ENCODE results near the gene ZNF516.

The ZNF516 gene

GRCh38 chr18:76379226-76380126 lies 115.6 kb downstream of the ZNF516 start:
- no peak for DNase-seq

- no peak for DNase-seq
Measured at GRCh38 chr18:76378526-76379215, 116.4 kb downstream of the ZNF516 start.

GRCh38 chr18:76377359-76377756 lies 117.7 kb downstream of the ZNF516 start:
- DNase-seq = no peak

- peak in 2 of 3 experiments; percentile 44 to 70 for DNase-seq
Measured at GRCh38 chr18:76376668-76377358, 118.2 kb downstream of the ZNF516 start.

- DNase-seq = peak in 1 of 3 experiments; percentile 65
Measured at GRCh38 chr18:76376225-76376624, 118.8 kb downstream of the ZNF516 start.

- DNase-seq = no peak
Measured at GRCh38 chr18:76374330-76375281, 120.4 kb downstream of the ZNF516 start.

GRCh38 chr18:76373297-76373696 lies 121.7 kb downstream of the ZNF516 start:
- no peak for DNase-seq

GRCh38 chr18:76371301-76372203 lies 123.5 kb downstream of the ZNF516 start:
- no peak for DNase-seq

GRCh38 chr18:76370686-76371085 lies 124.4 kb downstream of the ZNF516 start:
- DNase-seq = no peak

GRCh38 chr18:76370201-76370600 lies 124.8 kb downstream of the ZNF516 start:
- DNase-seq = no peak

- DNase-seq = no peak
Measured at GRCh38 chr18:76369791-76370190, 125.3 kb downstream of the ZNF516 start.

- DNase-seq = no peak
Measured at GRCh38 chr18:76368976-76369375, 126.1 kb downstream of the ZNF516 start.

GRCh38 chr18:76368271-76368670 lies 126.8 kb downstream of the ZNF516 start:
- DNase-seq = no peak

GRCh38 chr18:76367168-76368125 lies 127.6 kb downstream of the ZNF516 start:
- DNase-seq = no peak

- DNase-seq = no peak
Measured at GRCh38 chr18:76365561-76365960, 129.5 kb downstream of the ZNF516 start.

GRCh38 chr18:76364282-76365259 lies 130.5 kb downstream of the ZNF516 start:
- peak in 1 of 3 experiments; percentile 27 for DNase-seq

GRCh38 chr18:76363436-76364120 lies 131.5 kb downstream of the ZNF516 start:
- DNase-seq = no peak

- DNase-seq = no peak
Measured at GRCh38 chr18:76362676-76363075, 132.4 kb downstream of the ZNF516 start.
